NCI-H510A treated with DMSO at 0.1 percent for 48 hours (cell line): ENCODE data around the gene LUC7L3.
"Not testable (repeated sequence)": the region's sequence is repeated elsewhere in the genome, so short reads cannot be mapped to it uniquely, and the experiment has no call there.

Experiments used
- DNase-seq: peaks from one replicate; lab custom pipeline; 2025; lab: John Stamatoyannopoulos, UW

Gene LUC7L3

GRCh38 chr17:50686494-50687199 is 32.8 kb upstream of the LUC7L3 start:
- peak; percentile 50 for DNase-seq

- peak; percentile 53 for DNase-seq
Measured at GRCh38 chr17:50687200-50688066, 32.0 kb upstream of the LUC7L3 start.

GRCh38 chr17:50688245-50688644 is 31.2 kb upstream of the LUC7L3 start:
- no peak for DNase-seq

GRCh38 chr17:50689251-50689650 is 30.2 kb upstream of the LUC7L3 start:
- no peak for DNase-seq

- DNase-seq, result no peak
Measured at GRCh38 chr17:50689956-50690886, 29.2 kb upstream of the LUC7L3 start.

- no peak for DNase-seq
Measured at GRCh38 chr17:50690887-50691549, 28.4 kb upstream of the LUC7L3 start.

- DNase-seq, result no peak
Measured at GRCh38 chr17:50691550-50692447, 27.6 kb upstream of the LUC7L3 start.

GRCh38 chr17:50692448-50693035 is 26.9 kb upstream of the LUC7L3 start:
- DNase-seq, result no peak

- no peak for DNase-seq
Measured at GRCh38 chr17:50693036-50693682, 26.2 kb upstream of the LUC7L3 start.

- DNase-seq, result no peak
Measured at GRCh38 chr17:50696365-50696879, 23.0 kb upstream of the LUC7L3 start.

GRCh38 chr17:50697062-50697461 is 22.3 kb upstream of the LUC7L3 start:
- DNase-seq, result no peak

- DNase-seq, result no peak
Measured at GRCh38 chr17:50697663-50698272, 21.6 kb upstream of the LUC7L3 start.

- no peak for DNase-seq
Measured at GRCh38 chr17:50699410-50699809, 20.0 kb upstream of the LUC7L3 start.

GRCh38 chr17:50703162-50703561 is 16.2 kb upstream of the LUC7L3 start:
- no peak for DNase-seq

- peak; percentile 90 for DNase-seq
Measured at GRCh38 chr17:50707289-50708049, 11.9 kb upstream of the LUC7L3 start, which contains the start of gene ANKRD40. ANKRD40 (minus strand) TSS chr17:50707914; CDS start chr17:50707654, 260 bp downstream.

GRCh38 chr17:50708050-50709000 is 11.1 kb upstream of the LUC7L3 start:
- peak; percentile 85 for DNase-seq

- not testable (repeated sequence) for DNase-seq
Measured at GRCh38 chr17:50709053-50709452, 10.3 kb upstream of the LUC7L3 start.
